OCI-LY3 (cell line): ENCODE results near the gene SALL3.
"Not testable (repeated sequence)": the region's sequence is repeated elsewhere in the genome, so short reads cannot be mapped to it uniquely, and the experiment has no call there.

Source experiments
- H2AFZ ChIP-seq: fragments of 200-600, 300-600 bp; shearing (Covaris generic); 2 replicates; pipeline ENCODE4 v1.6.0; 2014; ENCODE audit warnings: antibody characterized with exemption, low read depth, low read length
- H3K27ac ChIP-seq: fragments of 200-600, 300-600 bp; sonication (generic); 2 replicates; pipeline ENCODE4 v1.5.1; 2014; ENCODE audit warnings: mild to moderate bottlenecking, low read length, moderate library complexity, mixed read lengths
- H3K27me3 ChIP-seq: fragments of 200-600, 300-600 bp; sonication (generic); 2 replicates; pipeline ENCODE4 v1.6.1; 2014; ENCODE audit warnings: low read depth, low read length, mixed read lengths
- H3K36me3 ChIP-seq: fragments of 200-600, 300-600 bp; sonication (generic); replicated peaks from 2 replicates; pipeline ENCODE3; 2014; ENCODE audit warnings: low read depth, low read length, mixed read lengths
- H3K4me1 ChIP-seq: fragments of 300-600, 200-600 bp; sonication (generic); 2 replicates; pipeline ENCODE4 v1.6.1; 2014; ENCODE audit warnings: low read length, mixed read lengths
- H3K4me2 ChIP-seq: fragments of 200-600, 300-600 bp; sonication (generic); 2 replicates; pipeline ENCODE4 v1.6.1; 2014; ENCODE audit warnings: low read length, mixed read lengths
- H3K4me3 ChIP-seq: fragments of 300-600, 200-600 bp; sonication (generic); 2 replicates; pipeline ENCODE4 v1.5.1; 2014; ENCODE audit warnings: antibody characterized with exemption, mild to moderate bottlenecking, low read length, moderate library complexity
- H3K79me2 ChIP-seq: fragments of 300-600, 200-600 bp; shearing (Covaris generic); 2 replicates; pipeline ENCODE4 v1.6.1; 2014; ENCODE audit warnings: mild to moderate bottlenecking, low read length, mixed read lengths
- H3K9ac ChIP-seq: fragments of 300-600, 200-600 bp; shearing (Covaris generic); 2 replicates; pipeline ENCODE4 v1.6.0; 2014; ENCODE audit warnings: mild to moderate bottlenecking, low read length, moderate library complexity
- H3K9me3 ChIP-seq: fragments of 200-600, 300-600 bp; shearing (Covaris generic); 2 replicates; pipeline ENCODE4 v1.6.1; 2014; ENCODE audit warnings: low read length, mixed read lengths; ENCODE audit not compliant: insufficient read depth
- H4K20me1 ChIP-seq: fragments of 200-600, 300-600 bp; sonication (generic); 2 replicates; pipeline ENCODE4 v1.6.1; 2016; ENCODE audit warnings: low read length, mixed read lengths; ENCODE audit not compliant: insufficient read depth
- EZH2phosphoT487 ChIP-seq: fragments of 200-600 bp; shearing (Covaris generic); IDR thresholded peaks from 2 replicates; pipeline ENCODE4 v1.6.1; 2018; ENCODE audit warnings: antibody characterized with exemption, mixed run types, low read depth
- TF ChIP-seq, protein P1 (sequence below): fragments of 200-600, 300-600 bp; sonication (generic); IDR thresholded peaks from 2 replicates; pipeline ENCODE4 v1.5.1; 2014; ENCODE audit warnings: antibody characterized with exemption, low read length, low read depth

The SALL3 gene

DNA sequence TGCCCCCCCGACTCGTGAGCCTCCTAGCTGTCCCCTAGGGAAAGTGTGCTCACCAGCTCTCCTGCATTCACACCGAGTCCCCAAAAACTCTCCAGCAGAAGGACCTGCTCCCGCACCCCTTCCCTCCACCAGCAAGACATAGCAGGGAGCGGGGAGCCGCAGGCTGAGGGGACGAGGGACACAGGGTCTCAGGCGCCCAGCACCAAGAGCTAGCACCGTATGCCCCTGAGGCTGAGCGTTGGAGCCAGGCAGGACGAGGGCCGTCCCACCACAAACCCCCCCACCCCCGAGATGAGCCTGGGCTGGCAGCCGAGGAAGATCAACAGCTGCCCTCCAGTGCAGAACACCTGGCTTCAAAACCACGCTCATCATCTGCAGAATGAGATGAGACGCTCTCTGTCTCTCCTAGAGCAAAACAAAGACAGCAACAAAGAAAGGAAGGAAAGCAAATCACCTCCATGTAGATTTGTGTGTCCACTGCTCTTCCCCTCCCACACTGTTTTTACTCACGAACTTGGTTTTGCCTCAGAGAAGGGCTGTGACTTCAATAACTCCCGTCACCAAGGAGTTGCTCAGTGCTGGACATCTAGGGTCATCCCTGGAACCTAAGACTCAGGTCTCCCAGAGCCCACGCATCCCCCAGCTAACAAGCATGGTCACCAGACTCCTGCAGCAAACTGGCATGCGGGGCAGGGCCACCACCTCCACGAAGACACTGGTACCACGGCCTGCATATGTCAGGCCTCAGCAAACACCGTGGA is 39.7 kb upstream of the SALL3 start:
- H3K27ac ChIP-seq, result no peak overlapping the region
- TF ChIP-seq EZH2phosphoT487, result no peak
- TF ChIP-seq, protein P1, sequence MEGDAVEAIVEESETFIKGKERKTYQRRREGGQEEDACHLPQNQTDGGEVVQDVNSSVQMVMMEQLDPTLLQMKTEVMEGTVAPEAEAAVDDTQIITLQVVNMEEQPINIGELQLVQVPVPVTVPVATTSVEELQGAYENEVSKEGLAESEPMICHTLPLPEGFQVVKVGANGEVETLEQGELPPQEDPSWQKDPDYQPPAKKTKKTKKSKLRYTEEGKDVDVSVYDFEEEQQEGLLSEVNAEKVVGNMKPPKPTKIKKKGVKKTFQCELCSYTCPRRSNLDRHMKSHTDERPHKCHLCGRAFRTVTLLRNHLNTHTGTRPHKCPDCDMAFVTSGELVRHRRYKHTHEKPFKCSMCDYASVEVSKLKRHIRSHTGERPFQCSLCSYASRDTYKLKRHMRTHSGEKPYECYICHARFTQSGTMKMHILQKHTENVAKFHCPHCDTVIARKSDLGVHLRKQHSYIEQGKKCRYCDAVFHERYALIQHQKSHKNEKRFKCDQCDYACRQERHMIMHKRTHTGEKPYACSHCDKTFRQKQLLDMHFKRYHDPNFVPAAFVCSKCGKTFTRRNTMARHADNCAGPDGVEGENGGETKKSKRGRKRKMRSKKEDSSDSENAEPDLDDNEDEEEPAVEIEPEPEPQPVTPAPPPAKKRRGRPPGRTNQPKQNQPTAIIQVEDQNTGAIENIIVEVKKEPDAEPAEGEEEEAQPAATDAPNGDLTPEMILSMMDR, result no peak
- H3K9me3 ChIP-seq, result no peaks in the 10 kb centered on the region
- H3K36me3 ChIP-seq, result no peaks in the 10 kb centered on the region
- no peak overlapping the region for H3K4me2 ChIP-seq
- no peak overlapping the region for H3K9ac ChIP-seq
- H3K4me1 ChIP-seq, result no peaks in the 10 kb centered on the region
- H3K27me3 ChIP-seq, result peaks cover 18% of the 10 kb centered on the region
- H3K79me2 ChIP-seq, result no peaks in the 10 kb centered on the region
- H2AFZ ChIP-seq, result no peak overlapping the region
- H4K20me1 ChIP-seq, result no peaks in the 10 kb centered on the region
- no peak overlapping the region for H3K4me3 ChIP-seq

- H3K9ac ChIP-seq, H3K27ac ChIP-seq, H3K36me3 ChIP-seq, H3K4me1 ChIP-seq, H4K20me1 ChIP-seq, H3K9me3 ChIP-seq, H3K79me2 ChIP-seq, H2AFZ ChIP-seq, H3K4me3 ChIP-seq, H3K4me2 ChIP-seq: not testable (repeated sequence)
- H3K27me3 ChIP-seq, result peaks cover 30% of the 10 kb centered on the region
These were observed 37.4 kb upstream of the SALL3 start for GRCh38 chr18:78942236-78942635.

GRCh38 chr18:78945628-78946027 is 34.0 kb upstream of the SALL3 start:
- Histone ChIP-seq H3K4me1 (no peaks in the 10 kb centered on the region), H3K27ac (no peak overlapping the region), H3K79me2 (no peaks in the 10 kb centered on the region), H3K27me3 (peaks cover 30% of the 10 kb centered on the region), H3K9ac (no peak overlapping the region), H4K20me1 (no peaks in the 10 kb centered on the region), H3K4me3 (no peak overlapping the region), H3K4me2 (no peak overlapping the region), H3K36me3 (no peaks in the 10 kb centered on the region), H3K9me3 (peaks cover 6% of the 10 kb centered on the region; the same call in 1 of the 2 replicates), H2AFZ (no peak overlapping the region)
- no peak for TF ChIP-seq EZH2phosphoT487
- TF ChIP-seq, protein P1, result no peak

GRCh38 chr18:78947291-78947690 is 32.3 kb upstream of the SALL3 start:
- Histone ChIP-seq H2AFZ (no peak overlapping the region), H3K4me1 (no peaks in the 10 kb centered on the region), H3K27me3 (peaks cover 30% of the 10 kb centered on the region), H3K9me3 (peaks cover 22% of the 10 kb centered on the region), H3K9ac (no peak overlapping the region), H3K4me2 (no peak overlapping the region), H3K79me2 (no peaks in the 10 kb centered on the region), H3K27ac (no peak overlapping the region), H3K36me3 (no peaks in the 10 kb centered on the region), H3K4me3 (no peak overlapping the region), H4K20me1 (no peaks in the 10 kb centered on the region)
- TF ChIP-seq, protein P1, result no peak
- TF ChIP-seq EZH2phosphoT487, result no peak
